ENCODE data around the gene DNAJC1.

DNAJC1 gene

DNA sequence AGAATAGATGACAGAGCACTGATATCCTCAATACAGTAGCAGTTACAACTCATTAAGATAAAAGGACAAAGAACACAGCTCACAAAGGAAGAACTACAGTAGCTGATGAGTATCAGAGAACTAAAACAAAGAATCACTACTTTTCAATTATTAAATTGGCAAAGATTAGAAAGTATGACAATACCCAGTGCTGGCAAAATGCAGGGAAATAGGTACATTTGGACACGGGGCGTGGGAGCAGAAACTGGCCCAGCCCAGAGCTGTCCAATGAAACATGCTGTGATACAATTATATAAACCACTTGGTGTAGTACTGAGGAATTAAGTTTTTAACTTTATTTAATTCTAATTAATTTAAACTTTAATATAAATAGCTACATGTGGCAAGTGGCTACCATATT is 243.2 kb downstream of the DNAJC1 start:
- TF ChIP-seq EZH2phosphoT487 (IDR thresholded peaks at IDR 0.05; ENCODE audit: low read length) (no peak), EZH2 (optimal IDR thresholded peaks at IDR 0.05; ENCODE audit: low read depth, low read length) (no peak)
- TF ChIP-seq, protein P1, sequence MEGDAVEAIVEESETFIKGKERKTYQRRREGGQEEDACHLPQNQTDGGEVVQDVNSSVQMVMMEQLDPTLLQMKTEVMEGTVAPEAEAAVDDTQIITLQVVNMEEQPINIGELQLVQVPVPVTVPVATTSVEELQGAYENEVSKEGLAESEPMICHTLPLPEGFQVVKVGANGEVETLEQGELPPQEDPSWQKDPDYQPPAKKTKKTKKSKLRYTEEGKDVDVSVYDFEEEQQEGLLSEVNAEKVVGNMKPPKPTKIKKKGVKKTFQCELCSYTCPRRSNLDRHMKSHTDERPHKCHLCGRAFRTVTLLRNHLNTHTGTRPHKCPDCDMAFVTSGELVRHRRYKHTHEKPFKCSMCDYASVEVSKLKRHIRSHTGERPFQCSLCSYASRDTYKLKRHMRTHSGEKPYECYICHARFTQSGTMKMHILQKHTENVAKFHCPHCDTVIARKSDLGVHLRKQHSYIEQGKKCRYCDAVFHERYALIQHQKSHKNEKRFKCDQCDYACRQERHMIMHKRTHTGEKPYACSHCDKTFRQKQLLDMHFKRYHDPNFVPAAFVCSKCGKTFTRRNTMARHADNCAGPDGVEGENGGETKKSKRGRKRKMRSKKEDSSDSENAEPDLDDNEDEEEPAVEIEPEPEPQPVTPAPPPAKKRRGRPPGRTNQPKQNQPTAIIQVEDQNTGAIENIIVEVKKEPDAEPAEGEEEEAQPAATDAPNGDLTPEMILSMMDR (IDR thresholded peaks at IDR 0.05; ENCODE audit: low read length), result no peak
- no peaks in the 10 kb centered on the region for H3K9me2 ChIP-seq (replicated peaks; ENCODE audit: insufficient read depth, low read length)
- no peaks in the 10 kb centered on the region for H3K36me3 ChIP-seq (replicated peaks; ENCODE audit: insufficient read depth, low read length)
- H3K9me3 ChIP-seq (replicated peaks; ENCODE audit: insufficient read depth, low read length), result no peaks in the 10 kb centered on the region
- H4K20me1 ChIP-seq (ENCODE audit: insufficient read depth, low read length), result no peaks in the 10 kb centered on the region
- H3K4me3 ChIP-seq (ENCODE audit: low read length), result no peak overlapping the region
- no peak overlapping the region for H3K9ac ChIP-seq (ENCODE audit: low read length)
- H2AFZ ChIP-seq (ENCODE audit: low read length), result no peak overlapping the region
- H3K27me3 ChIP-seq (replicated peaks; ENCODE audit: insufficient read depth, low read length), result no peaks in the 10 kb centered on the region
- 0 out of 2 replicates have a peak, but pooled peaks cover 4% of the 10 kb centered on the region for H3K4me1 ChIP-seq (ENCODE audit: low read length)
- H3F3A ChIP-seq (ENCODE audit: insufficient read depth, low read length), result no peaks in the 10 kb centered on the region
- H3K27ac ChIP-seq (ENCODE audit: low read length), result no peak overlapping the region
- no peaks in the 10 kb centered on the region; the same call in 1 of the 2 replicates for H3K79me2 ChIP-seq (ENCODE audit: low read length)
- DNase-seq, result no peak
- no peak overlapping the region for H3K4me2 ChIP-seq (ENCODE audit: low read depth, low read length)

- no peaks in the 10 kb centered on the region; the same call in 1 of the 2 replicates for H3K79me2 ChIP-seq (ENCODE audit: low read length)
- H3K4me2 ChIP-seq (ENCODE audit: low read depth, low read length), result no peak overlapping the region
- H3K36me3 ChIP-seq (replicated peaks; ENCODE audit: insufficient read depth, low read length), result no peaks in the 10 kb centered on the region
- H3K9me3 ChIP-seq (replicated peaks; ENCODE audit: insufficient read depth, low read length), result no peaks in the 10 kb centered on the region
- TF ChIP-seq EZH2phosphoT487 (IDR thresholded peaks at IDR 0.05; ENCODE audit: low read length), result no peak
- TF ChIP-seq, protein P1 (IDR thresholded peaks at IDR 0.05; ENCODE audit: low read length), result no peak
- no peak for TF ChIP-seq EZH2 (optimal IDR thresholded peaks at IDR 0.05; ENCODE audit: low read depth, low read length)
- H3K9ac ChIP-seq (ENCODE audit: low read length), result no peak overlapping the region
- no peak overlapping the region for H2AFZ ChIP-seq (ENCODE audit: low read length)
- no peak overlapping the region for H3K4me3 ChIP-seq (ENCODE audit: low read length)
- no peaks in the 10 kb centered on the region for H3K9me2 ChIP-seq (replicated peaks; ENCODE audit: insufficient read depth, low read length)
- H3K4me1 ChIP-seq (ENCODE audit: low read length), result 0 out of 2 replicates have a peak, but pooled peaks cover 4% of the 10 kb centered on the region
- no peaks in the 10 kb centered on the region for H3K27me3 ChIP-seq (replicated peaks; ENCODE audit: insufficient read depth, low read length)
- DNase-seq, result no peak
- H3K27ac ChIP-seq (ENCODE audit: low read length), result no peak overlapping the region
- no peaks in the 10 kb centered on the region for H4K20me1 ChIP-seq (ENCODE audit: insufficient read depth, low read length)
- H3F3A ChIP-seq (ENCODE audit: insufficient read depth, low read length), result no peaks in the 10 kb centered on the region
Observed at GRCh38 chr10:21759232-21759631, 244.3 kb downstream of the DNAJC1 start.

- Histone ChIP-seq H3F3A (ENCODE audit: insufficient read depth, low read length) (no peaks in the 10 kb centered on the region), H4K20me1 (ENCODE audit: insufficient read depth, low read length) (no peaks in the 10 kb centered on the region), H3K9me3 (replicated peaks; ENCODE audit: insufficient read depth, low read length) (no peaks in the 10 kb centered on the region), H3K79me2 (ENCODE audit: low read length) (no peaks in the 10 kb centered on the region; the same call in 1 of the 2 replicates), H3K4me3 (ENCODE audit: low read length) (no peak overlapping the region), H3K4me1 (ENCODE audit: low read length) (0 out of 2 replicates have a peak, but pooled peaks cover 4% of the 10 kb centered on the region), H3K36me3 (replicated peaks; ENCODE audit: insufficient read depth, low read length) (no peaks in the 10 kb centered on the region), H3K4me2 (ENCODE audit: low read depth, low read length) (no peak overlapping the region), H3K9ac (ENCODE audit: low read length) (no peak overlapping the region), H2AFZ (ENCODE audit: low read length) (no peak overlapping the region), H3K27me3 (replicated peaks; ENCODE audit: insufficient read depth, low read length) (no peaks in the 10 kb centered on the region), H3K27ac (ENCODE audit: low read length) (no peak overlapping the region), H3K9me2 (replicated peaks; ENCODE audit: insufficient read depth, low read length) (no peaks in the 10 kb centered on the region)
- TF ChIP-seq, protein P1 (IDR thresholded peaks at IDR 0.05; ENCODE audit: low read length), result no peak
- TF ChIP-seq EZH2 (optimal IDR thresholded peaks at IDR 0.05; ENCODE audit: low read depth, low read length) (no peak), EZH2phosphoT487 (IDR thresholded peaks at IDR 0.05; ENCODE audit: low read length) (no peak)
- DNase-seq, result no peak
Observed at GRCh38 chr10:21758696-21759095, 244.8 kb downstream of the DNAJC1 start.
